Prostate gland (tissue), 2 donors: ENCODE measurements around the gene STOX1. TPM values are rescaled to one million over a fixed set of nuclear protein-coding genes. Genes with fewer than 3 reads are reported as not detected.

Source experiments
- DNase-seq: peaks from one replicate; pipeline ENCODE4 v3.0.0-alpha.2; 2019; ENCODE audit warnings: low spot score
- H3K27ac ChIP-seq, 2 donors: fragments of 200-600 bp; sonication (generic); 2 replicates each; pipeline ENCODE4 v1.5.1; 2017 to 2019
- H3K27me3 ChIP-seq: fragments of 200-600 bp; sonication (generic); replicated peaks from 2 replicates; pipeline ENCODE4 v1.5.1; 2019; ENCODE audit not compliant: insufficient read depth
- H3K36me3 ChIP-seq, 2 donors: fragments of 200-600 bp; sonication (generic); 1 replicate in 1 of 2; 2 replicates in 1 of 2; pipeline versions ENCODE4 v1.5.1 to v1.8.1; 2017 to 2019
- H3K4me1 ChIP-seq: fragments of 200-600 bp; sonication (generic); replicated peaks from 2 replicates; pipeline ENCODE4 v1.5.1; 2019
- H3K4me3 ChIP-seq, 2 donors: fragments of 200-600 bp; sonication (generic); 2 replicates each; pipeline ENCODE4 v1.5.1; 2017 to 2019
- H3K9me3 ChIP-seq: fragments of 200-600 bp; sonication (generic); 2 replicates; pipeline ENCODE4 v1.5.1; 2017
- CTCF ChIP-seq, 4 experiments: fragments of 200-600 bp in 2 of 4; fragments of 450-650 bp in 2 of 4; sonication (generic) in 2 of 4; IDR thresholded peaks; 1 replicate in 3 of 4; 2 replicates in 1 of 4; pipeline ENCODE4 v1.5.1; 2016 to 2019; ENCODE audit warnings: antibody characterized with exemption in 4 of 4, mild to moderate bottlenecking in 2 of 4, moderate library complexity in 2 of 4
- POLR2A ChIP-seq: fragments of 450-650 bp; IDR thresholded peaks from one replicate; pipeline ENCODE4 v1.6.1; 2016; ENCODE audit warnings: antibody characterized with exemption, mild to moderate bottlenecking
- POLR2AphosphoS5 ChIP-seq: sonication (generic); formaldehyde crosslinking; IDR thresholded peaks from one replicate; pipeline ENCODE4 v1.6.1; 2017; ENCODE audit warnings: antibody characterized with exemption
- WGBS: methylation state at CpG from one replicate; pipeline ENCODE4 v1.1.5; 2018; 5-methylcytosine and 5-hydroxymethylcytosine counted together
- intact Hi-C: fragments of 100-400 bp; cut with DNase I; formaldehyde crosslinking; loops from one replicate; pipeline ENCODE4 v1.14.2; 2022
- total RNA-seq, 2 donors: library from RNA; depleted of rRNA; stranded (reverse); fragments of >200 nt; gene quantifications; one replicate each; pipeline ENCODE4 v1.1.0, GENCODE V29; 2016

Gene STOX1
- total RNA-seq, 2 donors from 2014 or later = 4.7 to 9.2 TPM

GRCh38 chr10:68790476-68790875, 36.9 kb upstream of the STOX1 start:
- Histone ChIP-seq H3K36me3 (peaks cover 0 to 5% of the 10 kb centered on the region in 2 donors), H3K27ac (no peak overlapping the region), H3K27me3 (no peaks in the 10 kb centered on the region), H3K4me1 (no peaks in the 10 kb centered on the region), H3K9me3 (no peaks in the 10 kb centered on the region), H3K4me3 (no peak overlapping the region)
- TF ChIP-seq POLR2A (no peak), CTCF (IDR thresholded peaks at IDR 0.05) (no peak), POLR2AphosphoS5 (no peak)
- DNase-seq = no peak
- WGBS = 92% methylated on average over 10 of the region's 10 CpGs
- intact Hi-C loops = no loop called here

- DNase-seq = no peak
- peak in 1 of 4 experiments; percentile 15 for TF ChIP-seq CTCF (IDR thresholded peaks at IDR 0.05)
- TF ChIP-seq POLR2A = no peak
- TF ChIP-seq POLR2AphosphoS5 = no peak
- Histone ChIP-seq H3K4me1 (no peaks in the 10 kb centered on the region), H3K27ac (no peak overlapping the region), H3K9me3 (no peaks in the 10 kb centered on the region), H3K4me3 (no peak overlapping the region), H3K36me3 (peaks cover 0 to under 1% of the 10 kb centered on the region in 2 donors), H3K27me3 (no peaks in the 10 kb centered on the region)
- intact Hi-C loops = no loop called here
- WGBS = 48% methylated on average over 1 of the region's 1 CpG
Observed at GRCh38 chr10:68792115-68792514, 35.2 kb upstream of the STOX1 start.

GRCh38 chr10:68795886-68796532, 31.3 kb upstream of the STOX1 start:
- intact Hi-C loops = no loop called here
- peak overlapping the region in 1 of 2 donors; percentile 53 for H3K27ac ChIP-seq
- WGBS = 97% methylated on average over 4 of the region's 4 CpGs
- no peak for TF ChIP-seq POLR2AphosphoS5
- no peak for TF ChIP-seq CTCF (IDR thresholded peaks at IDR 0.05)
- no peak for TF ChIP-seq POLR2A
- no peak for DNase-seq
- no peaks in the 10 kb centered on the region for H3K4me1 ChIP-seq
- no peaks in the 10 kb centered on the region for H3K27me3 ChIP-seq
- H3K9me3 ChIP-seq = no peaks in the 10 kb centered on the region
- no peak overlapping the region for H3K4me3 ChIP-seq
- no peaks in the 10 kb centered on the region for H3K36me3 ChIP-seq

GRCh38 chr10:68796605-68797004, 30.7 kb upstream of the STOX1 start:
- no peak overlapping the region for H3K27ac ChIP-seq
- no peak for TF ChIP-seq CTCF (IDR thresholded peaks at IDR 0.05)
- no peak overlapping the region for H3K4me3 ChIP-seq
- H3K36me3 ChIP-seq = no peaks in the 10 kb centered on the region
- H3K27me3 ChIP-seq = no peaks in the 10 kb centered on the region
- H3K9me3 ChIP-seq = no peaks in the 10 kb centered on the region
- H3K4me1 ChIP-seq = no peaks in the 10 kb centered on the region
- 55% methylated on average over 3 of the region's 3 CpGs for WGBS
- DNase-seq = no peak
- intact Hi-C loops = no loop called here

GRCh38 chr10:68800211-68800610, 27.1 kb upstream of the STOX1 start:
- DNase-seq = no peak
- intact Hi-C loops = no loop called here
- H3K27me3 ChIP-seq = no peaks in the 10 kb centered on the region
- no peaks in the 10 kb centered on the region for H3K36me3 ChIP-seq
- no peaks in the 10 kb centered on the region for H3K4me1 ChIP-seq
- 62% methylated on average over 2 of the region's 2 CpGs for WGBS
- no peak for TF ChIP-seq POLR2A
- no peaks in the 10 kb centered on the region for H3K9me3 ChIP-seq
- H3K4me3 ChIP-seq = no peak overlapping the region
- no peak overlapping the region for H3K27ac ChIP-seq
